Tibial nerve (tissue), 4 donors: Measurements from ENCODE around the gene HOXD13. TPM values are rescaled to one million over a fixed set of nuclear protein-coding genes. Genes with fewer than 3 reads are reported as not detected.

Experiments
- DNase-seq, 2 donors: peaks; one replicate each; pipeline ENCODE4 v3.0.0-alpha.2; 2019; ENCODE audit warnings: low spot score in 2 of 2
- H3K27ac ChIP-seq, 4 donors: fragments of 200-600 bp; sonication (generic) in 3 of 4; one replicate each; pipeline ENCODE4 v1.5.1; 2017 to 2019; ENCODE audit warnings: mild to moderate bottlenecking in 1 of 4
- H3K27me3 ChIP-seq, 2 donors: fragments of 200-600 bp; sonication (generic) in 1 of 2; one replicate each; pipeline versions ENCODE4 v1.5.1 to v1.6.0; 2017 to 2019
- H3K36me3 ChIP-seq, 3 donors: fragments of 200-600 bp; sonication (generic); one replicate each; pipeline ENCODE4 v1.5.1; 2018 to 2019
- H3K4me1 ChIP-seq, 4 donors: fragments of 200-600 bp; sonication (generic) in 3 of 4; one replicate each; pipeline ENCODE4 v1.5.1; 2017 to 2019
- H3K4me3 ChIP-seq, 4 donors: fragments of 200-600 bp; sonication (generic) in 3 of 4; one replicate each; pipeline ENCODE4 v1.5.1; 2017 to 2019; ENCODE audit warnings: mild to moderate bottlenecking in 1 of 4, moderate library complexity in 1 of 4
- H3K9me3 ChIP-seq, 4 donors: fragments of 200-600 bp; sonication (generic) in 3 of 4; one replicate each; pipeline ENCODE4 v1.5.1; 2017 to 2019
- EP300 ChIP-seq, 2 donors: sonication (generic); formaldehyde crosslinking; IDR thresholded peaks; one replicate each; pipeline ENCODE4 v1.6.1; 2017; ENCODE audit warnings: antibody characterized with exemption in 2 of 2, mild to moderate bottlenecking in 1 of 2
- POLR2A ChIP-seq, 2 donors: fragments of 450-650 bp; IDR thresholded peaks; one replicate each; pipeline ENCODE4 v1.6.1; 2017; ENCODE audit warnings: antibody characterized with exemption in 2 of 2, mild to moderate bottlenecking in 2 of 2, moderate library complexity in 2 of 2
- WGBS, 2 donors: methylation state at CpG; one replicate each; pipeline ENCODE4 v1.1.5; 2018; 5-methylcytosine and 5-hydroxymethylcytosine counted together
- total RNA-seq, 4 donors: library from RNA; depleted of rRNA; stranded (reverse); fragments of >200 nt; gene quantifications; one replicate each; pipeline ENCODE4 v1.1.0, GENCODE V29; 2016
- TF ChIP-seq, protein P1 (sequence below), 5 experiments: fragments of 200-600 bp in 3 of 5; fragments of 450-650 bp in 2 of 5; sonication (generic) in 3 of 5; IDR thresholded peaks; one replicate each; pipeline ENCODE4 v1.5.1; 2016 to 2019; ENCODE audit warnings: antibody characterized with exemption in 5 of 5, mild to moderate bottlenecking in 3 of 5, moderate library complexity in 2 of 5

Gene HOXD13
- total RNA-seq, 4 donors from 2014 or later: 0.21 TPM; not detected in 3

DNA sequence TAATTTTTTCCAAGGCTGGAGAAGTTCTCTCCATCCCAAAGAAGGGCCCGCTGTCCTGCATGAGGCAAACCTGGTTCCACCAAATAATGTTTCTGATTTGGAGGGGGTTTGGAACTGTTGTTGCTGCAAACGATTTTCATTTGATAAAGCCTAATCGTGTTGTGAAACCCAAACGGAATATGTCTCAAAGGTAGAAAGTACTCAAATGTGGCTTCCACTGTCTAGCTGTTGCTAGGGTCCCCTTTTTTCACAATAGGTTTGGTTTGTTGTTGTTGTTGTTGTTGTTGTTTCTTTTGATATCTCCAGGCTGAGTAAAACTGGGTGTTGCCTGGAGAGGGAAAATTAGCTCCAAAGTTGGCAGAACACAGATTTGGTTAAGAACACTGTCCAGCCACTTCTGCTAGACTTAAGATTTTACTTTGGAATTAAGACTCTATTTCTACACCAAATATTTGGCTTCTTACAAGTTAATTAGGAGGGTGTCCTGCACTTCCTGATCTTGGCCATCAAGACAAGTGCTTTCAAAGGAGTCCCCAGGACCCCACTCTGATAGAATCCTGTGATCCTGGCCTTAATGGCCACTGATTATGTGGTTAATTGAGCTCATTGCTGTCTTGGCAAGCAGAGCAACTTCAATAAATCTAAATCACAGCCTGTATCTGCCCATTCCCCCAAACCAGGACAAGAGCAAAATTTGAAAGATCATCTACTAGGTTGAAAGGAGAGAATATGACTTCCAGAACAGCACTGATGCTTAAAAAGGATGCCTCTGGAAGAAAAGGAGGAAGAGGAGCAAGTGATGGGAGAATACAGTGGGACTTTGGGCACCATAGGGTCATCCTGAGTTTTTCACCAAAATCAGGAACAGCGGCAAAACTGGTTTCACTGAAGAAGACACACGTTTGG, 3.3 kb upstream of the HOXD13 start:
- Histone ChIP-seq H3K27ac (no peak overlapping the region), H3K27me3 (peaks cover 7 to 98% of the 10 kb centered on the region in 2 donors), H3K4me3 (no peak overlapping the region), H3K36me3 (no peaks in the 10 kb centered on the region), H3K4me1 (peaks cover 0 to 51% (median 23%) of the 10 kb centered on the region in 4 donors), H3K9me3 (no peaks in the 10 kb centered on the region)
- TF ChIP-seq POLR2A (IDR thresholded peaks at IDR 0.05) (no peak), EP300 (IDR thresholded peaks at IDR 0.05) (no peak)
- TF ChIP-seq, protein P1, sequence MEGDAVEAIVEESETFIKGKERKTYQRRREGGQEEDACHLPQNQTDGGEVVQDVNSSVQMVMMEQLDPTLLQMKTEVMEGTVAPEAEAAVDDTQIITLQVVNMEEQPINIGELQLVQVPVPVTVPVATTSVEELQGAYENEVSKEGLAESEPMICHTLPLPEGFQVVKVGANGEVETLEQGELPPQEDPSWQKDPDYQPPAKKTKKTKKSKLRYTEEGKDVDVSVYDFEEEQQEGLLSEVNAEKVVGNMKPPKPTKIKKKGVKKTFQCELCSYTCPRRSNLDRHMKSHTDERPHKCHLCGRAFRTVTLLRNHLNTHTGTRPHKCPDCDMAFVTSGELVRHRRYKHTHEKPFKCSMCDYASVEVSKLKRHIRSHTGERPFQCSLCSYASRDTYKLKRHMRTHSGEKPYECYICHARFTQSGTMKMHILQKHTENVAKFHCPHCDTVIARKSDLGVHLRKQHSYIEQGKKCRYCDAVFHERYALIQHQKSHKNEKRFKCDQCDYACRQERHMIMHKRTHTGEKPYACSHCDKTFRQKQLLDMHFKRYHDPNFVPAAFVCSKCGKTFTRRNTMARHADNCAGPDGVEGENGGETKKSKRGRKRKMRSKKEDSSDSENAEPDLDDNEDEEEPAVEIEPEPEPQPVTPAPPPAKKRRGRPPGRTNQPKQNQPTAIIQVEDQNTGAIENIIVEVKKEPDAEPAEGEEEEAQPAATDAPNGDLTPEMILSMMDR (IDR thresholded peaks at IDR 0.05): no peak
- WGBS, 2 donors: 15 to 16% methylated on average over 6 of the region's 6 CpGs
- DNase-seq: no peak

DNA sequence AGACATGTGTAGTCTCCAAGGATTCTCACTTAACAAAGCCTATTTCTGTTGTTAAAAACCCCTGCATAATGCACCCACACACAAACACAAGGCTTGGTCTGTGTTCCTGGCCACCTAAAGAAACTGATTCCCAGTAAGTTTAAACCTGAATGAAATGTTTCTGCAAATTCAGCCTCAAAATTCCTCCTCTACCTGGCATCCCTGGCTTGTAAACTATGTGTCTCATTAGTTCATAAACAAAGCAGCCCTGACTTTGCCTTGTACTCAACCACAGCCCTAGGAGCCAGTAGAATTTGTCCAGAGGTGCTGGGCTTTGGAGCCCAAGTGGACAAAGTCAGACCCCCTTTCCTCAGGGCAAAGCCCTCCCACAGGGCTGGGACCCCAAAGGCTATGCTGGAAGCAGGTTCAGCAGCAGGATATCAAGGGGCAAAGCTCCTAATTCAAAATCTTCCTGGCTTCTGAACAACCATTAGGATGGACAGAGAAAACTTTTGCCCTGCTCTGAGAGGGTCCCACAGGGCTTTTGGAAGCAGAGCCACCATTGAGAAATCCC, 2.6 kb upstream of the HOXD13 start:
- H3K36me3 ChIP-seq: no peaks in the 10 kb centered on the region
- no peak overlapping the region for H3K27ac ChIP-seq
- no peaks in the 10 kb centered on the region for H3K9me3 ChIP-seq
- H3K4me1 ChIP-seq: peaks cover 0 to 46% (median 22%) of the 10 kb centered on the region in 4 donors
- no peak overlapping the region for H3K4me3 ChIP-seq
- no peak for TF ChIP-seq EP300 (IDR thresholded peaks at IDR 0.05)
- no peak for TF ChIP-seq POLR2A (IDR thresholded peaks at IDR 0.05)
- TF ChIP-seq, protein P1 (IDR thresholded peaks at IDR 0.05): no peak
- peaks cover 3 to 98% of the 10 kb centered on the region in 2 donors for H3K27me3 ChIP-seq
- DNase-seq: no peak

DNA sequence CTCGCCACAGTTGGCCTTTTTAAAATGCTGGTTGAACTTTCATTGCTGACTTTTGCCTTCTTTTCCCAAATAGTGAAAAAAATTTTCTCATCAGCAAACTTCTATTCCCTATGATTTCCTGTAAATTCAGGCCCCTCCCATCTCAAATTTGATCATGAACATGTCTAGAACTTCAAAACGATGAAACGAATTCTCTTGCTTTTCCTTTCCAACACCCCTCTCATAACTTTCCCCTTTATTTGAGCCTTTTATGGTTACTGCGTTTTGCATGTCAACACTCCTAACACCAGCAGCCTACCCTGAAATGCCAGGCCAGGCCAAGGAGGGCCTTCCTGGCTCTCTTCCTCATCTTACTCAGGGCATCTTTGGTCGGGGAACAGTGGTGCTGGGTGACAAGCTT, 1.7 kb upstream of the HOXD13 start:
- WGBS, 2 donors: 29 to 40% methylated on average over 5 of the region's 5 CpGs
- H3K27me3 ChIP-seq: peaks cover 3 to 98% of the 10 kb centered on the region in 2 donors
- DNase-seq: no peak
- TF ChIP-seq, protein P1 (IDR thresholded peaks at IDR 0.05): no peak
- TF ChIP-seq POLR2A (IDR thresholded peaks at IDR 0.05): no peak
- no peak for TF ChIP-seq EP300 (IDR thresholded peaks at IDR 0.05)
- no peaks in the 10 kb centered on the region for H3K36me3 ChIP-seq
- peaks cover 0 to 37% (median 15%) of the 10 kb centered on the region in 4 donors for H3K4me1 ChIP-seq
- no peak overlapping the region for H3K27ac ChIP-seq
- H3K4me3 ChIP-seq: no peak overlapping the region
- H3K9me3 ChIP-seq: no peaks in the 10 kb centered on the region

DNA sequence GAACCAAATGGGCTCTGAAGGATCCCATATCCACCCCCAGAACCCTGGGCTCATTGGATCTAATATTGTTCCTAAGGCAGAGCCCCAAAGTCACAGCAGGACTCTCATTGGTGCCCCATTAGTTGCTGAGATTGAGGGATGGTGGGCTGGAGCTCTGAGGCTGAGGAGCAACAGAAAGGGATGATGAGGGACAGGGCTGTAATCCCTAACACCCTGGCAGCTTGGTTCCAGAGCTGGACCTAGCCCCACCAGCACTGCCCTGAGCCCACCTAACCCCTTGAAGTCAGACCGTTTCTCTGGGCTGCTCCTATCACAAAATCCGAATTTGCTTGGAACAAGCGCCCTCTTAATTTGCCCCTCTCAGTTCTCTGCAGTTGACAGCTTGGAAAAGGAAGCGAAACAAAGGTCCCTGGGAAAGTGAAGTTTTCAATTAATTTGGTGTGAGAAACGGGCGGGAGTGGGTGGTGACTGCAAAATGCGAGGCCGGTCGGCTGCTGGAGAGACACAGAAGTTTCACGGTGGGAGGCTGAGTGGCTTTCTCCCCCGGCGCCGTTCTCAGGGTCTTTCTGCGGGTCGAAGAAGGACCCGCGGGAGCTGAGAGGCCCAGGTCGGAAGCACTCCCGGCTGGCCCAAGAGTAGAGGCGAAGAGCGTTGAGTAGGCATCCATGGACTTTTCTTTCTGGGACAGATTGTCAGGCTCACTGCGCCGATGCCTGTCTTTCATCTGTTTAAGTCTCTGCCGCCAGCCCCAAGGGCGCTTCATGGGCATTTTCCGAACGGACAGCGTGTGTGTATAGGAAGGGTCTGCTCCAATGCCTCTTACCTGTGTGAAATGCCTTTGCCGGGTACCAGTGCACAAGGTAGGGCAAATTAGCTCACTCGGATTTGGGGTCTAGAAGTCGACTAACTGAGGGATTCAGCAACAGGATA, 927 bp upstream of the HOXD13 start:
- peaks cover 0 to 35% (median 12%) of the 10 kb centered on the region in 4 donors for H3K4me1 ChIP-seq
- 7 to 11% methylated on average over 29 to 31 of the region's 31 CpGs for WGBS, 2 donors
- no peaks in the 10 kb centered on the region for H3K36me3 ChIP-seq
- no peak overlapping the region for H3K27ac ChIP-seq
- DNase-seq: no peak
- peaks cover 4 to 98% of the 10 kb centered on the region in 2 donors for H3K27me3 ChIP-seq
- no peak overlapping the region for H3K4me3 ChIP-seq
- no peaks in the 10 kb centered on the region for H3K9me3 ChIP-seq
- TF ChIP-seq EP300 (IDR thresholded peaks at IDR 0.05): no peak
- TF ChIP-seq, protein P1 (IDR thresholded peaks at IDR 0.05): no peak
